Fibroblast of the aortic adventitia (primary cell): ENCODE results near the gene ACVR1. TPM values are rescaled to one million over a fixed set of nuclear protein-coding genes. Genes with fewer than 3 reads are reported as not detected.

Experiments
- DNase-seq: peaks from one replicate; pipeline ENCODE4 v3.0.0-alpha.2; 2010; ENCODE audit warnings: low read depth
- H3K4me3 ChIP-seq: 2 replicates; pipeline ENCODE4 v1.5.1; 2011; ENCODE audit warnings: low read depth, mild to moderate bottlenecking, control low read depth, low read length, moderate library complexity
- total RNA-seq: library from RNA; depleted of rRNA; stranded (reverse); fragments of >200 nt; gene quantifications from 2 replicates; pipeline ENCODE4 v1.2.3, GENCODE V29; 2012; ENCODE audit warnings: low replicate concordance
- TF ChIP-seq, protein P1 (sequence below): IDR thresholded peaks from 2 replicates; pipeline ENCODE4 v1.5.1; 2011; ENCODE audit warnings: mild to moderate bottlenecking, low read length, control low read depth, inconsistent platforms; ENCODE audit not compliant: insufficient read depth

ACVR1 gene
- total RNA-seq, 1 donor, result 32.9 TPM

GRCh38 chr2:157783245-157783644 is 92.9 kb downstream of the ACVR1 start:
- DNase-seq, result no peak
- TF ChIP-seq, protein P1, sequence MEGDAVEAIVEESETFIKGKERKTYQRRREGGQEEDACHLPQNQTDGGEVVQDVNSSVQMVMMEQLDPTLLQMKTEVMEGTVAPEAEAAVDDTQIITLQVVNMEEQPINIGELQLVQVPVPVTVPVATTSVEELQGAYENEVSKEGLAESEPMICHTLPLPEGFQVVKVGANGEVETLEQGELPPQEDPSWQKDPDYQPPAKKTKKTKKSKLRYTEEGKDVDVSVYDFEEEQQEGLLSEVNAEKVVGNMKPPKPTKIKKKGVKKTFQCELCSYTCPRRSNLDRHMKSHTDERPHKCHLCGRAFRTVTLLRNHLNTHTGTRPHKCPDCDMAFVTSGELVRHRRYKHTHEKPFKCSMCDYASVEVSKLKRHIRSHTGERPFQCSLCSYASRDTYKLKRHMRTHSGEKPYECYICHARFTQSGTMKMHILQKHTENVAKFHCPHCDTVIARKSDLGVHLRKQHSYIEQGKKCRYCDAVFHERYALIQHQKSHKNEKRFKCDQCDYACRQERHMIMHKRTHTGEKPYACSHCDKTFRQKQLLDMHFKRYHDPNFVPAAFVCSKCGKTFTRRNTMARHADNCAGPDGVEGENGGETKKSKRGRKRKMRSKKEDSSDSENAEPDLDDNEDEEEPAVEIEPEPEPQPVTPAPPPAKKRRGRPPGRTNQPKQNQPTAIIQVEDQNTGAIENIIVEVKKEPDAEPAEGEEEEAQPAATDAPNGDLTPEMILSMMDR, result no peak
- H3K4me3 ChIP-seq, result no peak overlapping the region

DNA sequence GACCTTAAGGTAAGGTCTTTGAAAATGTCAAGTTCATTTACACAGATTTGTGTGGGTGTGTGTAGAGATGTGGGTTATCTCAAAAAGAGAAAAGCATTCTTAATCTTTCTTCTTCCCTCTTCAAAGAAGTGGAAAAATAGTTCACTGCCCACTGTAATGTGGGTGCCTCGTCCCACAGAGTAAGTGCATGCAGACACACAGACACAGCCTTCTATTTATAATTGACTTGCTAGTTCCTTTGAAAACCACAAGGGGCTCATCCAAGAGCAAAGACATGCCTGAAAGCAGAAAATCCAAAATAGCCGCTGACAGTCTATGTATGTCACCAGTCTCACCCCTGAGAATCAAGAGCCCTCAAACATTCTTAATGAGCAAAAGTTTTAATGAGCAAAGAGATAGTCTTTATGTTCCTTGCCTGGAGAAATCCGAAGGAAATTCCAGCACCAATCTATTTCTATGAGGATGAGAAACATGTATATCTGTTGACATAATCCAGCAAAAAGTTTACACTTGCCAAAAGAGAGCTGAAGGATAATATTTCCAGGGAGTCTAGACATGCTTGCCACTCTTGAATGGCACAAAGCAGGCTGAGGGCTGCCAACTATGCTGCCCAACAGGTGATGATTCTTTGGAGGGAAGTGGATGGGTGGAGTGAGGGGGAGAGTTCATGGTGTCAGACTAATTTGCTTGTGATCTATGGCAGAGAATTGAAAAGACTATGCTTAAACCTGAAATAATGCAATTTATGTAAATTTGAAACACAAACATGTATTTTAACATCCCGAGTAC is 93.9 kb downstream of the ACVR1 start:
- TF ChIP-seq, protein P1, result peak; percentile 49
- peak; percentile 29 for DNase-seq
- no peak overlapping the region for H3K4me3 ChIP-seq

- TF ChIP-seq, protein P1, result no peak
- DNase-seq, result no peak
- H3K4me3 ChIP-seq, result no peak overlapping the region
These were observed 95.9 kb downstream of the ACVR1 start for GRCh38 chr2:157780211-157780610.

- no peak overlapping the region for H3K4me3 ChIP-seq
- DNase-seq, result no peak
- TF ChIP-seq, protein P1, result no peak
These were observed 96.3 kb downstream of the ACVR1 start for GRCh38 chr2:157779794-157780193.

- DNase-seq, result peak; percentile 81
- no peak overlapping the region for H3K4me3 ChIP-seq
- TF ChIP-seq, protein P1, result peak; percentile 68
These were observed 98.7 kb downstream of the ACVR1 start for GRCh38 chr2:157777427-157777826.

- no peak for DNase-seq
- TF ChIP-seq, protein P1, result no peak
- no peak overlapping the region for H3K4me3 ChIP-seq
These were observed 104.9 kb downstream of the ACVR1 start for GRCh38 chr2:157771234-157771633.
